ENCODE measurements around the gene GPD2. TPM values are rescaled to one million over a fixed set of nuclear protein-coding genes. Genes with fewer than 3 reads are reported as not detected.

Gene GPD2
- total and polyA plus RNA-seq, 2 of the 4 experiments (the other 2 are of a cell fraction) = 20.4 to 100 TPM

DNA sequence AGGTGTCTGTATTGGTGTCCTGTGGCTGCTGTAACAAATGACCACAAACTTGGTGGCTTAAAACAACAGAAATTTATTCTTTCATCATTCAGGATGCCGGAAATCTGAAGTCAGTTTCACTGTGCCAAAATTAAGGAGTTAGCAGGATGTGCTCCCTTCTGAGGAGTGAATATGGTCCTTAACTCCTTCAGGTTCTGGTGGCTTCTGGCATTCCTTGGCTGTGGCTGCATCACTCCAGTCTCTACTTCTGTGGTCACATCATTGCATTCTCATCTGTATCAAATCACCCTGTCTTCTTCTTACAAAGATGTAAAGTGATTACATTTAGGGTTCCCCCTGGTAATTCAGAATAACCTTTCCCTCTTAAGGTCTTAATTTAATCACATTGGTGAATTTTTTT lies 12.6 kb downstream of the GPD2 start:
- Histone ChIP-seq H3K9me1 (ENCODE audit: insufficient read depth, low read length) (0 out of 2 replicates have a peak, but pooled peaks cover 3% of the 10 kb centered on the region), H2BK15ac (ENCODE audit: low read depth, low read length) (0 out of 3 replicates have a peak overlapping the region, but pooled peaks have one; percentile 4), H3K4ac (ENCODE audit: low read depth, low read length) (no peak overlapping the region), H2AK9ac (replicated peaks; ENCODE audit: low read depth, low read length, poor library complexity) (no peak overlapping the region), H3K14ac (replicated peaks; ENCODE audit: low read depth, low read length) (no peak overlapping the region), H3K4me1 (ENCODE audit: control insufficient read depth, insufficient read depth, low read length) (no peaks in the 10 kb centered on the region), H4K8ac (ENCODE audit: low read depth in 2 of 2, low read length in 2 of 2) (no peak overlapping the region), H3K27me3 (ENCODE audit: control insufficient read depth, insufficient read depth, low read length) (no peaks in the 10 kb centered on the region), H2BK120ac (ENCODE audit: low read depth, low read length) (no peak overlapping the region), H3K27ac (ENCODE audit: insufficient read depth, low read length) (no peak overlapping the region), H3K4me3 (ENCODE audit: insufficient read depth, low read depth, low read length) (no peak overlapping the region), H3K23ac (ENCODE audit: low read depth, low read length) (no peak overlapping the region), H3K18ac (ENCODE audit: low read depth, low read length) (no peak overlapping the region), H3K36me3 (ENCODE audit: control insufficient read depth, insufficient read depth, low read length) (no peaks in the 10 kb centered on the region), H4K20me1 (ENCODE audit: insufficient read depth, low read length) (no peaks in the 10 kb centered on the region), H3K79me1 (ENCODE audit: low read depth in 1 of 2, low read length in 2 of 2) (peaks cover 23 to 40% of the 10 kb centered on the region in 2 experiments), H3K4me2 (ENCODE audit: low read depth, low read length) (no peak overlapping the region), H3K9me3 (ENCODE audit: control insufficient read depth, insufficient read depth, low read length) (no peaks in the 10 kb centered on the region), H3K56ac (ENCODE audit: extremely low read depth, insufficient read depth, low read length) (no peak overlapping the region), H2BK5ac (ENCODE audit: low read depth, low read length, poor library complexity, severe bottlenecking) (no peak overlapping the region), H4K5ac (ENCODE audit: low read depth, low read length) (peak overlapping the region; percentile 54; the same call in 1 of the 2 replicates), H4K91ac (ENCODE audit: insufficient read depth, low read depth, low read length) (no peak overlapping the region; the same call in 1 of the 2 replicates), H3K9ac (ENCODE audit: low read depth, low read length) (no peak overlapping the region), H2BK20ac (ENCODE audit: low read depth, low read length) (no peak overlapping the region), H2AFZ (replicated peaks; ENCODE audit: low read length, poor library complexity) (no peak overlapping the region), H2AK5ac (ENCODE audit: low read depth, low read length) (no peak overlapping the region)
- CTCF ChIA-PET = no interaction called here
- DNase-seq = no peak
- WGBS, 2 experiments (ENCODE audit: extremely low coverage in 2 of 2, insufficient read length in 1 of 2) = no CpG with 5 or more reads among the region's 1 CpG
- no peak for ATAC-seq (ENCODE audit: low read depth)
- intact Hi-C loops (cut with micrococcal nuclease) (no loop called here), dilution Hi-C loops (cut with HindIII; ENCODE audit: low sequenced_read_pairs, unreplicated experiment) (no loop called here), in situ Hi-C loops (cut with MboI; ENCODE audit: low sequenced_read_pairs) (no loop called here)
- TF ChIP-seq FOS (IDR thresholded peaks at IDR 0.05; ENCODE audit: low read depth, low read length) (no peak), MAZ (IDR thresholded peaks at IDR 0.05; ENCODE audit: borderline replicate concordance, low read depth, low read length) (no peak), RFX5 (IDR thresholded peaks at IDR 0.05; ENCODE audit: low read depth, low read length) (no peak), BHLHE40 (IDR thresholded peaks at IDR 0.05; ENCODE audit: low read depth, low read length) (no peak), MAFK (IDR thresholded peaks at IDR 0.05; ENCODE audit: low read depth, low read length) (no peak), CHD1 (IDR thresholded peaks at IDR 0.05; ENCODE audit: low read depth, low read length) (no peak), NFE2L2 (IDR thresholded peaks at IDR 0.05; ENCODE audit: low read depth, low read length) (no peak), SMC3 (IDR thresholded peaks at IDR 0.05; ENCODE audit: low read depth, low read length) (no peak), CEBPB (IDR thresholded peaks at IDR 0.05; ENCODE audit: low read depth, low read length) (no peak), RAD21 (IDR thresholded peaks at IDR 0.05; ENCODE audit: low read length) (no peak), MXI1 (IDR thresholded peaks at IDR 0.05; ENCODE audit: borderline replicate concordance, low read depth, low read length) (no peak), RCOR1 (IDR thresholded peaks at IDR 0.05; ENCODE audit: insufficient replicate concordance, low read length) (no peak)
- TF ChIP-seq, protein P1, sequence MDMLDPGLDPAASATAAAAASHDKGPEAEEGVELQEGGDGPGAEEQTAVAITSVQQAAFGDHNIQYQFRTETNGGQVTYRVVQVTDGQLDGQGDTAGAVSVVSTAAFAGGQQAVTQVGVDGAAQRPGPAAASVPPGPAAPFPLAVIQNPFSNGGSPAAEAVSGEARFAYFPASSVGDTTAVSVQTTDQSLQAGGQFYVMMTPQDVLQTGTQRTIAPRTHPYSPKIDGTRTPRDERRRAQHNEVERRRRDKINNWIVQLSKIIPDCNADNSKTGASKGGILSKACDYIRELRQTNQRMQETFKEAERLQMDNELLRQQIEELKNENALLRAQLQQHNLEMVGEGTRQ (IDR thresholded peaks at IDR 0.05; ENCODE audit: low read depth, low read length) = no peak
- TF ChIP-seq, protein P2, sequence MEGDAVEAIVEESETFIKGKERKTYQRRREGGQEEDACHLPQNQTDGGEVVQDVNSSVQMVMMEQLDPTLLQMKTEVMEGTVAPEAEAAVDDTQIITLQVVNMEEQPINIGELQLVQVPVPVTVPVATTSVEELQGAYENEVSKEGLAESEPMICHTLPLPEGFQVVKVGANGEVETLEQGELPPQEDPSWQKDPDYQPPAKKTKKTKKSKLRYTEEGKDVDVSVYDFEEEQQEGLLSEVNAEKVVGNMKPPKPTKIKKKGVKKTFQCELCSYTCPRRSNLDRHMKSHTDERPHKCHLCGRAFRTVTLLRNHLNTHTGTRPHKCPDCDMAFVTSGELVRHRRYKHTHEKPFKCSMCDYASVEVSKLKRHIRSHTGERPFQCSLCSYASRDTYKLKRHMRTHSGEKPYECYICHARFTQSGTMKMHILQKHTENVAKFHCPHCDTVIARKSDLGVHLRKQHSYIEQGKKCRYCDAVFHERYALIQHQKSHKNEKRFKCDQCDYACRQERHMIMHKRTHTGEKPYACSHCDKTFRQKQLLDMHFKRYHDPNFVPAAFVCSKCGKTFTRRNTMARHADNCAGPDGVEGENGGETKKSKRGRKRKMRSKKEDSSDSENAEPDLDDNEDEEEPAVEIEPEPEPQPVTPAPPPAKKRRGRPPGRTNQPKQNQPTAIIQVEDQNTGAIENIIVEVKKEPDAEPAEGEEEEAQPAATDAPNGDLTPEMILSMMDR (conservative IDR thresholded peaks at IDR 0.05; ENCODE audit: low read depth, low read length) = no peak
- TF ChIP-seq, protein P3, sequence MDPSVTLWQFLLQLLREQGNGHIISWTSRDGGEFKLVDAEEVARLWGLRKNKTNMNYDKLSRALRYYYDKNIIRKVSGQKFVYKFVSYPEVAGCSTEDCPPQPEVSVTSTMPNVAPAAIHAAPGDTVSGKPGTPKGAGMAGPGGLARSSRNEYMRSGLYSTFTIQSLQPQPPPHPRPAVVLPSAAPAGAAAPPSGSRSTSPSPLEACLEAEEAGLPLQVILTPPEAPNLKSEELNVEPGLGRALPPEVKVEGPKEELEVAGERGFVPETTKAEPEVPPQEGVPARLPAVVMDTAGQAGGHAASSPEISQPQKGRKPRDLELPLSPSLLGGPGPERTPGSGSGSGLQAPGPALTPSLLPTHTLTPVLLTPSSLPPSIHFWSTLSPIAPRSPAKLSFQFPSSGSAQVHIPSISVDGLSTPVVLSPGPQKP (IDR thresholded peaks at IDR 0.05; ENCODE audit: borderline replicate concordance, low read depth, low read length) = no peak
- POLR2A ChIA-PET (ENCODE audit: unreplicated experiment) = no interaction called here
- no TSS peak for BruUV-seq (replicated peaks)

Data from IMR-90 (cell line).